Measurements from ENCODE around the gene TLX2.

The TLX2 gene

DNA sequence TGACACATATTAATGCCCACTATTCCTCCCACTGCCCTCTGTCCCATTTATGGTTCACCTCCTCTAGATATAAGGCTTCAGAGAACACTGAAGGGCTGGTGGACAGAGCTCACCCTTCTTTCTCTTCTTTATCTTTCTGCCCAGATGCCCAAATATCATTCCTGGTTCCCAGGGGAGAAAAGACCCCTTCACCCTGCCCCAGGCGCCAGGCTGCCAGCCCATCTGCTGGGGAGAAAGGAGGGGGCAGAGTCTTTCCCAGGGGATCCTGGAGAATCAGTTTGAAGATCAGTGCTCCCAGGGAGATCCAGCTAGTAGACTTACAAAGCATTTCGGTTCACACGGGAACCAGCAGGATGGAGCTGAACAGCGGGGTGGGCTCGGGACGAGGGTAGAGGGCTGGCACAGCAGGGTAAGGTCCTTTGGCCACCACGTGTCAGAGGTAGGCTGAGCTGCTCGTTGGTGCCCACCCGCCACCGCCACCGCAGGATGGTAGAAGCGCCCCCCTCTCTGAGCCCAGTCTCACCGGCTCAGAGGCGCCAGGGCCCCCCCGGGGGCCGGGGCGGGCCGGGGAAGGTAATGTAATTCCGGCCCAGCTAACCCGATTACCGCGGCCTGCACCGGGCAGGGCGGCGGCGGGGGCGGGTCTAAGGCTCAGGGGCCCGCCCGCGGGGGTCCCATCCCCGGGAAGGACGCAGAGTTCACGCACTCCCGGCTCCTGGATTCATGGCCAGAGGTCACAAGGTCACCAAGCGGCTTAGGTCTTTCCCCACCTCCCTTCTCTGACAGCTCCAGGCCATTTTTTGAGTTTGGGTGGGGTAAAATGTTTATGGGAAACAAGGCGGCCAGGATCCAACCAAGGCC lies 1.3 kb upstream of the TLX2 start:
- no peak for DNase-seq

DNA sequence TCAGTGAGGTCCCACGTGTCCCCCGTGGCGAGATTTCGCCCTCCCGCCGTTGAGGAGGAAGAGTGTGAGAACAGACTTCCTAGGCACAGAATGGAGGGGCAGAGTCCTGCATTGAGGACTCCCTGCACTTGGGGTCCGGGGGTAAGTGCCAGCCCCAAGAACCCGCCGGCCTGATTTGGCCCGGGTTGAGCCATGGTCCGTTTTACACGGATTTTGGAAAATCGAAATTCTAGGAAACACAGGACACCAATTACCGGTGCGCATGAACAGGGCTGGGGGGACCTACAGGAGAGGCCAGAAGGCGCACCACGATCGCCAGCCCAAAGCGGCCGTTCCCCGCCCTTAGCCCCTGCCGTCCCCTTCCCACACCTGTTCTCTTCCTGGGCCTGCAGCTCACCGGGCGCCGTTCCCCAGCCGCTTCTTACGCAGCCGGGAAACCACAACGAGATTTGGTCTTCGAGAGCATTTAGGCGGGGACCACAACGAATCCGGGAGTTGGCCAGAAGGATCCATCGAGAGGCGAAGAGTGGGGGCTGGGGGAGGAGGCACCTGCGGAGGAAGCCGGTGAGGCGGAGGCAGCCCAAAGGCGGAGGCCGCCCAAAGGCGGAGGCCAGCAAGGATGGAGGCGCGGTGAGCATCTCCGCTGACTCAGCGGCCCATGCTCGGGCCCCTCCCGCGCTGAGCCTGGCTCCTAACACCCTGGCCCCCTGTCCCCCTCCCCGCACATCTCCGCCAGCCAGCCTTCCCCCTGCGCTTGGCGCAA lies 464 bp upstream of the TLX2 start:
- no peak for DNase-seq

DNA sequence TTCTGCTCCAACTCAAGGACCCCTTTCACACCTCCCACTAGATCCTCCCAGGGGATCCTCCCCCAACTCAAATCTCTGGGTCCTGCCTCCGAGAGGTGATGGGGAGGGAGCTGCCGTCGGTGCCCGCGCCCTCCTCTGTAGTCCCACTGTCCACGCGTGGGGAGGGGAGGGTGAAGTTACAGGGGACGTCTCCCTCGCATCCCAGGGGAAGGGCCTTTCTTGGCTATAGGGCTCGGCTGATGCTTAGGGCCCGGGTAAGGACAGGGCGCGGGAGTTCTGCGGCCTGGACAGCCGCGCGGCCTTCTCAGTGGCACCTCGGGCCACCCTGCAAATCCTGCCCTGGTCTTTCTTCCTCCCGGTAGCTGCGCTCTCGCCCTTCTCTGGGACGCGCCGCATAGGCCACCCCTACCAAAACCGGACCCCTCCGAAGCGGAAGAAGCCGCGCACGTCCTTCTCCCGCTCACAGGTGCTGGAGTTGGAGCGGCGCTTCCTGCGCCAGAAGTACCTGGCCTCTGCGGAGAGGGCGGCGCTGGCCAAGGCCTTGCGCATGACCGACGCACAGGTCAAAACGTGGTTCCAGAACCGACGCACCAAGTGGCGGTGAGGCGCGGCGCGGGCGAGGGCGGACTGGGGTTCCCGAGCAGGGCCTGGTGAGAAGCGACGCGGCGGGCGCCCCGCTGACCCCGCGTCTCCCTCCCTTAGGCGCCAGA lies 1.2 kb downstream of the TLX2 start:
- no peak for DNase-seq

DNA sequence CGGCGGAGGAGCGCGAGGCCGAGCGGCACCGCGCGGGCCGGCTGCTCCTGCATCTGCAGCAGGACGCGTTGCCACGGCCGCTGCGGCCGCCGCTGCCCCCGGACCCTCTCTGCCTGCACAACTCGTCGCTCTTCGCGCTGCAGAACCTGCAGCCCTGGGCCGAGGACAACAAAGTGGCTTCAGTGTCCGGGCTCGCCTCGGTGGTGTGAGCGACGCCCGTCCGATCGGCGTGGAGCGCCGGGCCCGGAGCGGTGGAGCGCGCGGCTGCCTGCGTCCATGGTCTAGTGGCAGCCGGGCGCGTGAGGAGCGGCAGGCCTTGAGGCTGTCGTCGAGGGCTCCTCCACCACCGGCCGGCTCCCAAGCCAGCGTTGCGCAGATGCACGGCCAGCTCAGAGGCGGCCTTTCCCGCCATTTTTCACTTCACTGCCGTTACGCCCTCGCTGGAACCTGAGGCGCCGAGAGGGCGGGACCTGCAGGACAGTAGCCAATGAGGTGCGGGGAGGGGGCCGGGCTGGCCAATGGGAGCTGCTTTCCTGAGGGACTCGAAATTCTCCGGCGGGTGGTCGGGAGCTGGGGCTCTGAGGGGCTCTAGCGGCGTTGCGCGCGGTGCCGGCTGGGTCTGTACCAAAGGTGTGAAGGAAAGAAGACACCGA lies 1.9 kb downstream of the TLX2 start:
- DNase-seq: peak; percentile 58 to 64

DNA sequence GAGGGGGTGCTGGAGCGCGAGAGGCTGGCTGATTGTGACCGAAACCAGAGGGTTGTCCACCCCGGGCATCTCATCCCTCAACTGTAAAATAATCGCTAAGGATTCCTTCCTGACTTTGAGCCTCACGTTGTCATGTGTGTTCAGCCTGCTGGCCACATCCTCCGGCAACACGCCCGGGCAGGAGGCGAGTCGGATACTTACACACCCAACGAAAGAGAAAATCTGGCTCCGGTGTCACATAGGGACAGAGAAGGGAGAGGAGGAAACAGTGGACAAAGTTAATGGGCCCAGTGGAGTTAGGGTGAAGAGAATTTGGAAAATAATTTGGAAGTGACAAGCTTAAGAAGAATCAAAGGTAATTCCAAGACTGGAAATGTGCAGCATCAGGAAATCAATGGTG lies 2.4 kb downstream of the TLX2 start:
- no peak for DNase-seq

DNA sequence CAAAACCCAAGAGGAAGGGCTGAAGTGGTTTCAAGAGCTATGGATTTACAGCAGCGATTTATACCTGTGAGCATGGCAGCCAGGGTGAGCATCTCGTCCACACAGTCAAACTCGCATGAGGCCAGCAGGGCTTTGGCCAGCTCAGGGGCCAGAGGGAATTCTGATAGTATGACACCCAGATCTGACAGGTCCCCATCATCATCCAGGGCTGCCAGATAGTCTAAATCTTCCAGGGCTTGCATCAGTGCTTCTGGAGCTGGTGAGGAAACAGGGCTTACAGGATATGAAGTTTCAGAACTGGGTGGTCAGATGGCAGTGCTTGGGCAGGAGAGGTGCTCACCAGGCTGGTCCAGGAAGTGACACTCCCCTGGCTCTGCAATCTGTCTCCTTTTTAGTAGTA lies 8.3 kb downstream of the TLX2 start:
- no peak for DNase-seq

DNA sequence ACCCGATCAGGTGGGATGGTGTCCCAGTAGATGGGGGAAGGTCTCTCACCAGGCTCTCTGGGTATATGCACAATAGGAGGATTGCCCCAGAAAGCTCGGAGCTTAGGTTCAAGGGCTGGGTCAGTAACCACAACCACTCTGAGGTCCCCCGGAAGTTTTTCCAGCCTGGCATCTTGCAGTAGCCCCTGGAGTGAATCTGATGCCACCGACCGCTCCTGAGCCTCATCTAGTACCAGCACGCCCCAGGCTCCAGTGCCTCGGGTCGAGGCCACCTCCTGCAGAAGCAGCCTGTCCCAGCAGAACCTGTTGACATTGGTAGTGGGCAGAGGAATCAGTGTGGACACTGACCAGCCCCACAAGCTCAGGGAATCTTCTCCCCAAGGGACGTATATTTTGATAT lies 9.8 kb downstream of the TLX2 start:
- no peak for DNase-seq

DNA sequence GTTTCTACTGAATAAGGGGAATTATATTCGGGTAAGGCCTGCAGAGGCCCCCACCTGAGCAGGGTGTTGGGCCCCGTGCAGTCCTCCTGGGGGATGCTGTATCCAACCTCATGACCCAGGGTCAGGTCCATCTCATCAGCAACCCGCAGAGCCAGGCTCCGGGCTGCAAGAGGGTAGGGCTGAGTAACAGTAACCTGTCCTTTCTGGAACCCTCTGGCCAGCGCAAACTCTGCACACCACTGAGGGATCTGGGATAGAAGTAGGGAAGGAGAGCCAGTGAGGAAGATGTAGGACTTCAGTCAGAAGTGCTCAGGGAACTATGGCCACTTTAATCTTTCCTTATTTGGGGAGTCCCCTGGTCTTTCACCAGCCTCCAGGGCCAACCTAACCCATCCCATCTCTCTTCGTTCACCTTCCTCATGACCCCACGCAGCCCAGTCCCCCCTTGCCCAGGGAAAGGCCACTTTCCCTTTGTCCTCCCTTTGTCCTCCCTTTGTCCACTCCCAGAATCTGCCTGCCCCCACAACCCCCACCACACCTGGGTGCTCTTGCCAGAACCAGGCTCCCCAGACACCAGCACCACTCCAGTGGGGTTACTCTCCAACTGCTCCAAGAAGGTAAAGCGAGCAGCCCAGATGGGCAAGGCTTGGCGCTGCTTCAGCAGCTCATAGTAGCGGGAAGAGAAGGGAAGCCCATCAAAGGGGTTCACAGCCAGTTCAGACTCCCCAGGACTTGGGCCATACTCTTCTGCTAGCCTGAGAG lies 10.9 kb downstream of the TLX2 start:
- no peak for DNase-seq

DNA sequence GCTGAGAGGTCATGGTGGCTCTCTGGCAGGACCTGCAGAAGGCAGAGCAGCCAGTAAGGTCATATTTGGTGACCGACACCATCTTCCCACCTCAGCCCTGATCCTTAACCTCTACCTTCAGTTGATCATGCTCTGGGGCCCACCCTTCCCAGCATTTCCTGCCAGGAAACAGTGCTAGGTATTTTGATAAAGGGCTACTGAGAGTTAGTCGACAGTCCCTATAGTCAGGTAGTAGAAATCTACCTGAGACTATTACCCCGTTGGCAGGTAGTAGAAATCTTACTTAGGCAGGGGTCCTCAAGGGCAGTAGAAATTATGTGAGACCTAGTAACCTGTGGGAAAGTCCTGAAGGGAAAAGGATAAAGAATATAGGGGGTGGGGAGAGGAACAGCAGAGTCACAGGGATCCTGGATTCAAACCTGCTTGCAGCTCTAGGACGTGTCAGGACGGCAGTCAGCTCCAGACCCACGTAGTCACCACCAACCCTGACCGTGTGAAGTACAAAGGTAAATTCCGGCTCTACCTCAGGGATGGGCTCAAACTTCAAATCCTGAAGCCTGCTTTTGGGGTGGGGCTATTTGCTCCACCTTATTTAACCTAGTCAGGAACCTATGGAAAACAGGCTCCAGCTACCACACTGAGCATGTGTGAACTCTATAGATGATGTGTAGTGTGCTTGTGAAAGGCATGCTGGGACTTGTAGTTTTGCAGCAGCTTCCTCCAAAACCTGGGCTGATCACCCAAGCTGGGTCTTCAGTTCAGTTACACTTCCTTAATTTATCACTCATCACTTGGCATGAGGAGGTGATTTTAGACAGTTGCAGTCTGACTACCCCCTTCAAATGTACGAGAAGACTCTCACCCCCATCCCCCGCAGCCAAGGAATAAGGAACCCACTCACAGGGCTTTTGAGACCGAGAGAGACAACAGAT lies 11.7 kb downstream of the TLX2 start, which contains the start of gene DQX1:
Gene DQX1, minus strand, starts transcription at position 515 of the 932 bp plus-strand sequence. Its CDS starts 502 bp downstream, at position 13.
- DNase-seq: peak; percentile 52 to 55

DNA sequence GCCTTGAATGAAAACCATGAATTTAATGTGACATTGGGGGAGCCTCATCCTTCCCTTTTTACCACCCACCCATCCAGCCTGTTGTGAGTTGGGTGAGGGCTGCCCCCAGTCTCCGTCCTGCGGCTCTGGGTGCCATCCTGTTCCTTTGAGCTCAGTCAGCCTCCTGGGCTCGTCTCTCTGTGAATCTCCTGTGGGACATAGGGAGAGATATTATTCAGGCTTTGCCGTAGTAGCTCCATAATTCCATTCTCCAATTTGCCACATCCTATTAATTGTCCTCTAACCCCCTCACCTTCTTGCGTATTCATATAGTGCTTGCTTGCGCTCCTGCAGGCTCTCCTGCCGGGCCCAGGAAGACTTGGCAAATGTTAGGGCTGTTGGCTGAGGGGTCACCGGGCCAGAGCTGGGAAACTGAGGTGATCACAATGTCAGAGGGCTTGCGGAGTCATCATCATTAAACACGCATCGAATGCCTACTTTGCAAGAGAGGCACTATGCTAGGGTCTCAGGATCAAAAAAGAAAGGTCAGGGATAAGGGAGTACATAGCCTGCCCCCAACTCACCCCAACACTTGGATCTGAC lies 12.5 kb downstream of the TLX2 start:
- no peak for DNase-seq

DNA sequence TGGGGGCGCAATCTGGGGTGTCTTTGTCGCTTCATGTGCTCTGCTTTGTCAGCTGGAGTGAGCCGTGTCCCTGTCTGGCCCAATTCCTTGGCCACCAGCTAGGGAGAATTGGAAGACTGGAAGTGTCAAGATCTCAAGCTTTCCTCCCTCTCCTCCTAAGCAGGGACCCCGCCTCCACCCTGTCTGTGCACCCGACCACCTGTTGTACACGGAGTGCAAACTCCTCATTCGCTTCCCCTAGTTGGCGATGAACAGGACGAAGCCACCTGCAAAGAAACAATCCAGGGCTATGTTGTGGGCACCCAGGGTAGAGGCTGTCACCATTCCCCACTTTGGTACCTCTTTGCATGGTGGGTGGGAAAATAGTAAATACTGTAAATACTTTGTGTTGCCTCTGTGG lies 13.5 kb downstream of the TLX2 start:
- DNase-seq: no peak

DNA sequence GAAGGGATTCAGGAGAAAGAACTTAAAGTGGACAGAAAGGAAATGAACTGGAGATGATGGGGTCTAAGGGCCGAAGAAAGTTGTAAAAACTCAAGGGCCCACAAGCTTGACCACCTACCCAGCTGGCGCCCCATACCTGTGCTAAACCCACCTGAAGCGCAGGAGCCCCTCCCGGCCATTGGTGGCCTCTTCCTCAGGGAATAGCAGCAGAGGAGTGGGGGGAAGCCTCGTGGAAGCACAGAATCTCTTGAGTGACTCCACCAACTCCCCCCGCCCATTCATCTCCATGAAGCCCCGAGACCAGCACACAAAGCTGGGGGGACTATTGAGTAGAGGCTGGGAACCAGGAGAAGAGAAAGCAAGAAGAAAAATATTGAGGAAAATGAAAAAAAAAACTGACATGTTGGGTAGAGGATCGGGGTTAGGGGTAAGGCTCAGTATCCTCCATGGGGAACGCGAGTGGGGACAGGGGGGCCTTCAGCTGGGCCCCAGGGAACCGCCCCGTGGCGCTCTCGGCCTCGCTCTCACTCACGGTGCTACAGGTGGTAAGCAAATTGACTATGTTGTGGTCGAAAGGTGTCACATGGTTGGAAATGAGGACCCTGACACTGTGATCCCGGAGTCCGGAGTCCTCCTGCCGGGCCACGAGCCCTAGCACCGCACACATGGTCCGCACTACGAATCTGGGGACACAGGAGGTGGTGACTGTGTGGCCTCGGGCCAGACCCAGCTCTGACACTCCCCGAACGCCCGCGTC lies 14.5 kb downstream of the TLX2 start:
- no peak for DNase-seq

DNA sequence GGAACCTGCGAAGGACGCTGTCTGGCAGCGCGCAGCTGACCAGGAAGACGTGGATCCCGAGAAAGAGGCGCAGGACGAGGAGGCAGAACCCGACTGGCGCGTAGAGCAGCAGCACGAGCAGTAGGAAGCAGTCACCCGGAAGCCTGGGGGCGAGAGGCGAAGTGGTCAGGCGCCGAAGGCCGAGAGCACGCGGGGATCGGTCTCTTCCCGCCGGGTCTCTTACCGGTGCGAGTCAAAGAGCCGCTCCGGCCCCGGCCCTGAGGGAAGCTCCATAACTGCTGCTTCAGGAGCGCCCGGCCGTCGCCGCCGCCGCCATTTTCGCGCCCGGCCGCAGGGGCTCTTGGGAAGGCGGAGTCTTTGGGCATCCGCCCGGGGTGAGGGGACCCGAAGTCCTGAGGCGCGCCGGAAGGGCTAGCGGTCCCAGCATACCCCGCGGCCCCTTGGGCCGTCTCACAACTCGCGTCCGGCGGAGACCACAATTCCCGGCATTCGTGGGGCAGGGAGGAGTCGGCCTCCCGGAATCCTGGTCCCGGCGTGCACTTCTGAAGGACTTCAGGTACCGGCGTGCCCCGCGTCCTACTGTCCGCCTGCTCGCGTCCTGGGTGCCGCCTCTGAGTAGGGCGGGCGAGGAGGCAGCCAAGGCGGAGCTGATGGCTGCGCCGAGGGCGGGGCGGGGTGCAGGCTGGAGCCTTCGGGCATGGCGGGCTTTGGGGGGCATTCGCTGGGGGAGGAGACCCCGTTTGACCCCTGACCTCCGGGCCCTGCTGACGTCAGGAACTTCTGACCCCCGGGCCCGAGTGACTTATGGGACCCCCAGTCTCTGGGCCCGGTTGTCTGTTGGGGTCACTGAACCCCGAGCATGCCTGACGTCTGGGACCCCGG lies 15.3 kb downstream of the TLX2 start, which contains the start of the genes AUP1 and HTRA2:
Gene AUP1, minus strand, starts transcription at position 350 of the 882 bp plus-strand sequence. Its CDS starts 77 bp downstream, at position 273.
Gene HTRA2, plus strand, starts transcription at position 577 of the 882 bp plus-strand sequence. Its CDS starts 74 bp downstream, at position 651.
- peak; percentile 100 for DNase-seq

DNA sequence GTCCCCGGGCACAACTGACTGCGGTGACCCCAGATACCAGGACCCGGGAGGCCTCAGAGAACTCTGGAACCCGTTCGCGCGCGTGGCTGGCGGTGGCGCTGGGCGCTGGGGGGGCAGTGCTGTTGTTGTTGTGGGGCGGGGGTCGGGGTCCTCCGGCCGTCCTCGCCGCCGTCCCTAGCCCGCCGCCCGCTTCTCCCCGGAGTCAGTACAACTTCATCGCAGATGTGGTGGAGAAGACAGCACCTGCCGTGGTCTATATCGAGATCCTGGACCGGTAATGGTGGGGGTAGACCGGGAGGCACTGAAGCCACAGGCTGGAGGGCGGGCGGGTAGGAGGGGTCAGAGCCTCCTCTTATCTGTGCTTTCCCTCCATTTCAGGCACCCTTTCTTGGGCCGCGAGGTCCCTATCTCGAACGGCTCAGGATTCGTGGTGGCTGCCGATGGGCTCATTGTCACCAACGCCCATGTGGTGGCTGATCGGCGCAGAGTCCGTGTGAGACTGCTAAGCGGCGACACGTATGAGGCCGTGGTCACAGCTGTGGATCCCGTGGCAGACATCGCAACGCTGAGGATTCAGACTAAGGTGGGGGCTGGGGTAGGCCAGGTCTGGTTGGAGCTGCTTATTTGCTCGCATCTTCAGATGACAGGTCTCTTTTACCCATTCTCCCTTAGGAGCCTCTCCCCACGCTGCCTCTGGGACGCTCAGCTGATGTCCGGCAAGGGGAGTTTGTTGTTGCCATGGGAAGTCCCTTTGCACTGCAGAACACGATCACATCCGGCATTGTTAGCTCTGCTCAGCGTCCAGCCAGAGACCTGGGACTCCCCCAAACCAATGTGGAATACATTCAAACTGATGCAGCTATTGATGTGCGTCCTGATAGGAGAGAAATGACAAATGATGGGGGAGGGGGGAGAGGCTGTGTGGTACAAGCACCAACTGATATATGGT lies 16.3 kb downstream of the TLX2 start:
- DNase-seq: peak; percentile 37 to 65

DNA sequence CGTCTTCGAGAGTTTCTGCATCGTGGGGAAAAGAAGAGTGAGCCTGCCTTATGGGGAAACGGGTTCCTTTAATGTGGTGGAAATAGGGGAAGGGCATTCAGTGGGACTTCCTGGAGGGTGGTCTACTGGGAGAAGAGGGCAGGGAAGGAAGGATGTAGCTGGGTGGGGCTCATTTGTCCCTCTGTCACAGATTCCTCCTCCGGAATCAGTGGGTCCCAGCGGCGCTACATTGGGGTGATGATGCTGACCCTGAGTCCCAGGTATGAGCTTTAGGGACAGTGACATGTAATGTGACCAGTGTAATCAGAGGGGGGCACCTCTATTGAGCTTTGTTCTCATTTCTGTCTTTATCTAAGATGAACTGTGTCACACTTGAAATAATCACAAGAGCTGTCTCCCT lies 17.4 kb downstream of the TLX2 start:
- no peak for DNase-seq

DNA sequence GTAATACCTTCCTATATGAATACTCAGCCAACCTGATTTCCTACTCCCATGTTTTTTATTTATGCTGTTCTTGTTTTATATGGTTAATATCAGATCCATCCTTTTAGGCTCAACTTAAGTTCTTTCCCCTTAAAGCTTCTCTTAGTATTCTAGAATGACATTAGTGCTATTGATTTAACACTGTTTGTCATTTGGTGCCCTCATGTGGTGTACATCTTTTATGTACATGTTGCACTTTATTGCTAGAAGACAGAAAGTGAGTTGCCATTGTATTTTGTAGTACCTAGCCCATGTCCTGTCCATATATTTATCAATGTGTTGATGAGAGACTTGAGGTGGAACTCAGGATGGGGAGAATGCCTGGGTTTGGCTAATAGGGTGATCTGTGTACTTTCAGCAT lies 18.0 kb downstream of the TLX2 start:
- peak in 1 of 2 donors; percentile 53 for DNase-seq

DNA sequence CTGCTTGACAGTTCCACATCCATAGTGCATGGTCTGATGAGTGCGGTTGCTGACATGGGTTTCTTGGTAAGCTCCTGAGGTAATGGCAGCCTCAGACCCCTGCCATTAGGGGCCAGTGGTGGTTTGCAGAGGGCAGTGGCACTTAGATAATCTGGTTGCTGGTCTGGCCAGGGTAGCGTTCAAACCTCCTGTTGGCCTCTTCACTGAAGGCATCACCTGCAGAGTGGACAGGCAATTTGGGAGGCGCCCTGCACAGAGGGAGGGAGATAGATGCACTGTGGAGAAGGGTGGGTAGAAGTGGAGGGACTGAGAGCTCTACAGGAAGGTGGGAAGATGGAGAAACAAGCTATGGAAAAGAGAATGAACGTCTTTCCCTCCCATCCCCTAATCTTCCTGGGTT lies 19.2 kb downstream of the TLX2 start:
- no peak for DNase-seq

All from inflammatory macrophage (primary cell).